Fibroblast of pulmonary artery (primary cell): Measurements from ENCODE around the gene TREML2.

Experiments used
- DNase-seq: peaks from one replicate; pipeline ENCODE4 v3.0.0-alpha.2; 2010; ENCODE audit warnings: low read depth
- H3K4me3 ChIP-seq: replicated peaks from 2 replicates; pipeline ENCODE4 v1.5.1; 2011; ENCODE audit warnings: low read depth, mild to moderate bottlenecking, control low read depth, low read length, moderate library complexity
- CTCF ChIP-seq: IDR thresholded peaks from 2 replicates; pipeline ENCODE4 v1.5.1; 2011; ENCODE audit warnings: mild to moderate bottlenecking, control low read depth, low read length, inconsistent platforms; ENCODE audit errors: missing control alignments

Gene TREML2

GRCh38 chr6:41177695-41178094 is 23.3 kb downstream of the TREML2 start:
- DNase-seq: no peak
- TF ChIP-seq CTCF: no peak
- H3K4me3 ChIP-seq: no peak overlapping the region

- DNase-seq: no peak
- no peak for TF ChIP-seq CTCF
- no peak overlapping the region for H3K4me3 ChIP-seq
Measured at GRCh38 chr6:41177287-41177686, 23.7 kb downstream of the TREML2 start.

- H3K4me3 ChIP-seq: no peak overlapping the region
- no peak for TF ChIP-seq CTCF
- DNase-seq: no peak
Measured at GRCh38 chr6:41176189-41176588, 24.8 kb downstream of the TREML2 start.

- no peak for TF ChIP-seq CTCF
- no peak overlapping the region for H3K4me3 ChIP-seq
- DNase-seq: no peak
Measured at GRCh38 chr6:41175084-41175483, 25.9 kb downstream of the TREML2 start.

GRCh38 chr6:41174610-41175009 is 26.3 kb downstream of the TREML2 start:
- no peak for TF ChIP-seq CTCF
- no peak overlapping the region for H3K4me3 ChIP-seq
- no peak for DNase-seq

GRCh38 chr6:41171908-41172307 is 29.0 kb downstream of the TREML2 start:
- TF ChIP-seq CTCF: no peak
- no peak for DNase-seq

GRCh38 chr6:41170547-41171160 is 30.3 kb downstream of the TREML2 start:
- no peak for TF ChIP-seq CTCF
- H3K4me3 ChIP-seq: no peak overlapping the region
- no peak for DNase-seq

More at GRCh38 chr6:41171908-41172307, 29.0 kb downstream of the TREML2 start:
- no peak overlapping the region for H3K4me3 ChIP-seq
